Esophagus squamous epithelium (tissue), 4 donors: ENCODE results near the gene GOLGA6L10.
"Not testable (repeated sequence)": the region's sequence is repeated elsewhere in the genome, so short reads cannot be mapped to it uniquely, and the experiment has no call there.

Experiments used
- POLR2A ChIP-seq, 4 donors: fragments of 450-650 bp; IDR thresholded peaks; one replicate each; pipeline ENCODE4 v1.6.1; 2017; ENCODE audit warnings: antibody characterized with exemption in 4 of 4, mild to moderate bottlenecking in 4 of 4, moderate library complexity in 3 of 4
- TF ChIP-seq, protein P1 (sequence below), 6 experiments: fragments of 450-650 bp in 4 of 6; fragments of 200-600 bp in 2 of 6; sonication (generic) in 2 of 6; IDR thresholded peaks; one replicate each; pipeline ENCODE4 v1.5.1; 2016 to 2019; ENCODE audit warnings: antibody characterized with exemption in 6 of 6, mild to moderate bottlenecking in 4 of 6, moderate library complexity in 4 of 6

DNA sequence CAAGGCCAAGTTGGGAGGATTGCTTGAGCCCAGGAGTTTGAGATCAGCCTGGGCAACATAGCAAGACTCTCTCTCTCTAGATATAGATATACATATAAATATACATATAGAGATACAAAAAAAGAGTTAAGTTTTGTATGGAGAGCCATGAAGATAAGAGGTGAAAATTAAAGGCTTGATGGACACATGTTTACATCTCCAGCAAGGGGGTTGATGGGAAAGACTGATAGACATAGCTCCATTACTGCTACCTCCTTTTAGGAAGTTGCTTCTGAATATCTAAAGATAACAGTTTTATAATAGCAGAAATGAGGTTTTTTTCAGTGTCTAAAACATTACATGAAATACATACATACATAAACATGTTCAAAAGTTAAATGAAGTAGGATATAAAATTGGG lies 37.9 kb upstream of the GOLGA6L10 start:
- TF ChIP-seq, protein P1, sequence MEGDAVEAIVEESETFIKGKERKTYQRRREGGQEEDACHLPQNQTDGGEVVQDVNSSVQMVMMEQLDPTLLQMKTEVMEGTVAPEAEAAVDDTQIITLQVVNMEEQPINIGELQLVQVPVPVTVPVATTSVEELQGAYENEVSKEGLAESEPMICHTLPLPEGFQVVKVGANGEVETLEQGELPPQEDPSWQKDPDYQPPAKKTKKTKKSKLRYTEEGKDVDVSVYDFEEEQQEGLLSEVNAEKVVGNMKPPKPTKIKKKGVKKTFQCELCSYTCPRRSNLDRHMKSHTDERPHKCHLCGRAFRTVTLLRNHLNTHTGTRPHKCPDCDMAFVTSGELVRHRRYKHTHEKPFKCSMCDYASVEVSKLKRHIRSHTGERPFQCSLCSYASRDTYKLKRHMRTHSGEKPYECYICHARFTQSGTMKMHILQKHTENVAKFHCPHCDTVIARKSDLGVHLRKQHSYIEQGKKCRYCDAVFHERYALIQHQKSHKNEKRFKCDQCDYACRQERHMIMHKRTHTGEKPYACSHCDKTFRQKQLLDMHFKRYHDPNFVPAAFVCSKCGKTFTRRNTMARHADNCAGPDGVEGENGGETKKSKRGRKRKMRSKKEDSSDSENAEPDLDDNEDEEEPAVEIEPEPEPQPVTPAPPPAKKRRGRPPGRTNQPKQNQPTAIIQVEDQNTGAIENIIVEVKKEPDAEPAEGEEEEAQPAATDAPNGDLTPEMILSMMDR (IDR thresholded peaks at IDR 0.05), result not testable (repeated sequence)
- TF ChIP-seq POLR2A (IDR thresholded peaks at IDR 0.05), result not testable (repeated sequence)
